Astrocyte (in vitro differentiated cells and primary cell): ENCODE data around the gene SLC26A1. TPM values are rescaled to one million over a fixed set of nuclear protein-coding genes. Genes with fewer than 3 reads are reported as not detected.

Experiments used
- DNase-seq: peaks from one replicate; pipeline ENCODE4 v3.0.0-alpha.2; 2010; ENCODE audit warnings: low read depth
- FAIRE-seq: peaks from 2 replicates; lab custom pipeline; 2011; peaks lifted over from hg19 to GRCh38; lab: Jason Lieb, UNC
- H2AFZ ChIP-seq: 2 replicates; pipeline ENCODE4 v1.6.0; 2012; ENCODE audit warnings: low read depth, low read length, inconsistent platforms
- H3K27ac ChIP-seq: 2 replicates; pipeline ENCODE4 v1.5.1; 2011; ENCODE audit warnings: low read depth, low read length, inconsistent platforms
- H3K27me3 ChIP-seq: 2 replicates; pipeline ENCODE4 v1.6.0; 2011; ENCODE audit warnings: low read length, inconsistent platforms; ENCODE audit not compliant: insufficient read depth
- H3K36me3 ChIP-seq: 2 replicates; pipeline ENCODE4 v1.5.1; 2011; ENCODE audit warnings: low read length, inconsistent platforms; ENCODE audit not compliant: insufficient read depth
- H3K4me1 ChIP-seq: 2 replicates; pipeline ENCODE4 v1.5.1; 2011; ENCODE audit warnings: low read length, inconsistent platforms; ENCODE audit not compliant: insufficient read depth
- H3K4me2 ChIP-seq: 2 replicates; pipeline ENCODE4 v1.6.0; 2012; ENCODE audit warnings: low read length, inconsistent platforms
- H3K4me3 ChIP-seq: 2 replicates; pipeline ENCODE4 v1.5.1; 2011; ENCODE audit warnings: low read depth, mild to moderate bottlenecking, low read length, inconsistent platforms; ENCODE audit not compliant: insufficient read depth
- H3K79me2 ChIP-seq: 2 replicates; pipeline ENCODE4 v1.6.0; 2012; ENCODE audit warnings: mild to moderate bottlenecking, low read length, inconsistent platforms; ENCODE audit not compliant: insufficient read depth
- H3K9ac ChIP-seq: 2 replicates; pipeline ENCODE4 v1.6.0; 2012; ENCODE audit warnings: mild to moderate bottlenecking, low read length, inconsistent platforms
- H3K9me3 ChIP-seq: 2 replicates; pipeline ENCODE4 v1.5.1; 2012; ENCODE audit warnings: low read depth, mild to moderate bottlenecking, low read length, inconsistent platforms; ENCODE audit not compliant: insufficient read depth
- H4K20me1 ChIP-seq: 2 replicates; pipeline ENCODE4 v1.6.0; 2012; ENCODE audit warnings: low read length, inconsistent platforms; ENCODE audit not compliant: insufficient read depth
- H3K27ac Mint-ChIP-seq: one replicate; pipeline ENCODE4 v1.8.0; 2021; ENCODE audit warnings: mild to moderate bottlenecking, mixed read lengths; ENCODE audit not compliant: unreplicated experiment
- H3K27me3 Mint-ChIP-seq: one replicate; pipeline ENCODE4 v1.8.0; 2021; ENCODE audit warnings: low read depth, mixed read lengths; ENCODE audit not compliant: unreplicated experiment
- H3K36me3 Mint-ChIP-seq: one replicate; pipeline ENCODE4 v1.8.0; 2021; ENCODE audit warnings: low read depth, mixed read lengths; ENCODE audit not compliant: unreplicated experiment
- H3K4me1 Mint-ChIP-seq: one replicate; pipeline ENCODE4 v1.8.0; 2021; ENCODE audit warnings: low read depth, mixed read lengths; ENCODE audit not compliant: unreplicated experiment
- H3K4me3 Mint-ChIP-seq: one replicate; pipeline ENCODE4 v1.8.0; 2021; ENCODE audit warnings: mild to moderate bottlenecking, moderate library complexity, mixed read lengths; ENCODE audit not compliant: unreplicated experiment
- H3K9me3 Mint-ChIP-seq: one replicate; pipeline ENCODE4 v1.8.0; 2021; ENCODE audit warnings: mild to moderate bottlenecking, mixed read lengths; ENCODE audit not compliant: unreplicated experiment
- CTCF ChIP-seq: IDR thresholded peaks from 2 replicates; pipeline ENCODE4 v1.5.1; 2011; ENCODE audit warnings: low read depth, mild to moderate bottlenecking, inconsistent platforms, low read length, moderate library complexity; ENCODE audit not compliant: insufficient read depth
- EZH2 ChIP-seq: IDR thresholded peaks from 2 replicates; pipeline ENCODE4 v1.6.1; 2012; ENCODE audit warnings: mild to moderate bottlenecking, low read length, inconsistent platforms; ENCODE audit not compliant: insufficient read depth
- total RNA-seq: library from RNA; stranded (reverse); gene quantifications from 2 replicates; pipeline ENCODE4 v1.2.1, GENCODE V29; 2021

The SLC26A1 gene
- total RNA-seq, 1 donor from 2014 or later: 0.34 TPM

- Mint-ChIP-seq H3K27ac (no peak overlapping the region), H3K4me3 (no peak overlapping the region), H3K27me3 (no peaks in the 10 kb centered on the region), H3K4me1 (peaks cover 3% of the 10 kb centered on the region), H3K9me3 (peaks cover 2% of the 10 kb centered on the region), H3K36me3 (no peaks in the 10 kb centered on the region)
- Histone ChIP-seq H3K79me2 (peaks cover 20% of the 10 kb centered on the region), H3K36me3 (peaks cover 10% of the 10 kb centered on the region), H3K9me3 (no peaks in the 10 kb centered on the region), H3K4me2 (no peak overlapping the region), H3K4me1 (peaks cover 21% of the 10 kb centered on the region), H2AFZ (no peak overlapping the region), H3K27me3 (no peaks in the 10 kb centered on the region), H3K4me3 (no peak overlapping the region), H3K27ac (no peak overlapping the region), H4K20me1 (peaks cover 26% of the 10 kb centered on the region), H3K9ac (no peak overlapping the region)
- TF ChIP-seq EZH2: no peak
- TF ChIP-seq CTCF: no peak
- DNase-seq (no peak), FAIRE-seq (no peak)
Measured at GRCh38 chr4:1023075-1023640, 30.0 kb upstream of the SLC26A1 start.

DNA sequence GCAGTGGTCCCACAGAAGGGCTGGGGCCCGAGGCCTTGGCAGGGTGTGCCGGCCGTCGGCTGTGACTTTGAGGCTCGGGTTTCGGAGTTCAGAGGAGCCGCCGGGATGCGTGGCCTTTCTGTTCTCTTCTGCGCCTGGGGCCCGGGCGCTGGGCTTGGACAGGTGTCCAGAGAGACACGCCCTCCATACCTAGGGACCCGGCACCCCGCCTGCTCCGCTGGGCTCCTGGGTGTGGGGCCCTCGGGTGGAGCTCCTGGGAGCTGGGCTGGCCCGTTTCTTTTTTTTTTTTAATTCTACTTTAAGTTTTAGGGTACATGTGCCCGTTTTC is 29.5 kb upstream of the SLC26A1 start:
- H3K9me3 Mint-ChIP-seq: peaks cover 2% of the 10 kb centered on the region
- H3K4me1 Mint-ChIP-seq: peaks cover 3% of the 10 kb centered on the region
- no peak overlapping the region for H3K9ac ChIP-seq
- FAIRE-seq (no peak), DNase-seq (no peak)
- H3K27me3 Mint-ChIP-seq: no peaks in the 10 kb centered on the region
- no peaks in the 10 kb centered on the region for H3K27me3 ChIP-seq
- H3K4me3 Mint-ChIP-seq: no peak overlapping the region
- peaks cover 25% of the 10 kb centered on the region for H3K79me2 ChIP-seq
- TF ChIP-seq CTCF (no peak), EZH2 (no peak)
- no peak overlapping the region for H3K4me2 ChIP-seq
- no peaks in the 10 kb centered on the region for H3K36me3 Mint-ChIP-seq
- H3K4me3 ChIP-seq: no peak overlapping the region
- H3K9me3 ChIP-seq: no peaks in the 10 kb centered on the region
- H3K27ac ChIP-seq: no peak overlapping the region
- H3K36me3 ChIP-seq: peaks cover 10% of the 10 kb centered on the region
- no peak overlapping the region for H2AFZ ChIP-seq
- no peak overlapping the region for H3K27ac Mint-ChIP-seq
- peaks cover 30% of the 10 kb centered on the region for H4K20me1 ChIP-seq
- peaks cover 26% of the 10 kb centered on the region for H3K4me1 ChIP-seq

- Mint-ChIP-seq H3K36me3 (no peaks in the 10 kb centered on the region), H3K4me1 (peaks cover 3% of the 10 kb centered on the region), H3K4me3 (no peak overlapping the region), H3K9me3 (peaks cover 2% of the 10 kb centered on the region), H3K27ac (no peak overlapping the region), H3K27me3 (no peaks in the 10 kb centered on the region)
- Histone ChIP-seq H2AFZ (no peak overlapping the region), H3K79me2 (peaks cover 30% of the 10 kb centered on the region), H3K9ac (no peak overlapping the region), H3K9me3 (no peaks in the 10 kb centered on the region), H3K4me1 (peaks cover 26% of the 10 kb centered on the region), H4K20me1 (peaks cover 36% of the 10 kb centered on the region), H3K4me2 (no peak overlapping the region), H3K4me3 (no peak overlapping the region), H3K27ac (no peak overlapping the region), H3K36me3 (peaks cover 10% of the 10 kb centered on the region), H3K27me3 (no peaks in the 10 kb centered on the region)
- no peak for TF ChIP-seq EZH2
- no peak for TF ChIP-seq CTCF
- no peak for DNase-seq
- FAIRE-seq: no peak
Measured at GRCh38 chr4:1022051-1022738, 29.0 kb upstream of the SLC26A1 start.
